Ishikawa (cell line): ENCODE measurements around the gene ZNF783.

ENCODE experiments used
- CEBPB ChIP-seq: IDR thresholded peaks from 2 replicates; pipeline ENCODE4 v1.6.1; 2012
- CREB1 ChIP-seq: IDR thresholded peaks from 2 replicates; pipeline ENCODE4 v1.6.1; 2012; ENCODE audit warnings: low read depth
- EGR1 ChIP-seq: IDR thresholded peaks from 2 replicates; pipeline ENCODE4 v1.6.1; 2012
- EP300 ChIP-seq: IDR thresholded peaks from 2 replicates; pipeline ENCODE4 v1.6.1; 2012; ENCODE audit warnings: borderline replicate concordance
- FOXM1 ChIP-seq: IDR thresholded peaks from 2 replicates; pipeline ENCODE4 v1.6.1; 2012; ENCODE audit warnings: low read depth, borderline replicate concordance
- NFIC ChIP-seq: IDR thresholded peaks from 2 replicates; pipeline ENCODE4 v1.6.1; 2012
- RAD21 ChIP-seq: IDR thresholded peaks from 2 replicates; pipeline ENCODE4 v1.6.1; 2012; ENCODE audit warnings: low read depth
- TAF1 ChIP-seq: IDR thresholded peaks from 2 replicates; pipeline ENCODE4 v1.6.1; 2012; ENCODE audit warnings: low read depth, mild to moderate bottlenecking
- TCF12 ChIP-seq: IDR thresholded peaks from 2 replicates; pipeline ENCODE4 v1.6.1; 2012; ENCODE audit warnings: low read depth
- TEAD4 ChIP-seq: IDR thresholded peaks from 2 replicates; pipeline ENCODE4 v1.6.1; 2012
- YY1 ChIP-seq: IDR thresholded peaks from 2 replicates; pipeline ENCODE4 v1.6.1; 2012; ENCODE audit warnings: low read depth
- ZBTB7A ChIP-seq: IDR thresholded peaks from 2 replicates; pipeline ENCODE4 v1.6.1; 2012; ENCODE audit warnings: low read depth
- TF ChIP-seq, protein P1 (sequence below): IDR thresholded peaks from 2 replicates; pipeline ENCODE4 v1.6.1; 2012; ENCODE audit warnings: low read depth, mild to moderate bottlenecking
- TF ChIP-seq, protein P2 (sequence below): IDR thresholded peaks from 2 replicates; pipeline ENCODE4 v1.6.1; 2012
- TF ChIP-seq, protein P3 (sequence below): IDR thresholded peaks from 2 replicates; pipeline ENCODE4 v1.6.1; 2012

The ZNF783 gene

DNA sequence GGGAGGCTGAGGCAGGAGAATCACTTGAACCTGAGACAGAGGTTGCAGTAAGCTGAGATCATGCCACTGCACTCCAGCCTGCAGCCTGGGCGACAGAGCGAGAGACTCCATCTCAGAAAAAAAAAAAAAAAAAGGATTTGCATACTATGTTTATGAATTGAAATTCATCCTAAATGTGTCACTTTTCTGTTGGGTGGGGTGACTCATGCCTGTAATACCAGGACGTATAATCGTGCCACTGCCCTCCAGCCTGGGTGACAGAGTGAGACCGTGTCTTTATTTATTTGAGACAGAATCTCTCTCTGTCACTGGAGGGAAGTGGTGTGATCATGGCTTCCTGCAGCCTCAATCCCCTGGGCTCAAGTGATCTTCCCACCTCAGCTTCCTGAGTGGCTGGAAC lies 16.8 kb upstream of the ZNF783 start:
- TF ChIP-seq CEBPB (no peak), TEAD4 (no peak), NFIC (no peak), TAF1 (no peak), EP300 (no peak), RAD21 (no peak), YY1 (no peak)
- TF ChIP-seq, protein P1, sequence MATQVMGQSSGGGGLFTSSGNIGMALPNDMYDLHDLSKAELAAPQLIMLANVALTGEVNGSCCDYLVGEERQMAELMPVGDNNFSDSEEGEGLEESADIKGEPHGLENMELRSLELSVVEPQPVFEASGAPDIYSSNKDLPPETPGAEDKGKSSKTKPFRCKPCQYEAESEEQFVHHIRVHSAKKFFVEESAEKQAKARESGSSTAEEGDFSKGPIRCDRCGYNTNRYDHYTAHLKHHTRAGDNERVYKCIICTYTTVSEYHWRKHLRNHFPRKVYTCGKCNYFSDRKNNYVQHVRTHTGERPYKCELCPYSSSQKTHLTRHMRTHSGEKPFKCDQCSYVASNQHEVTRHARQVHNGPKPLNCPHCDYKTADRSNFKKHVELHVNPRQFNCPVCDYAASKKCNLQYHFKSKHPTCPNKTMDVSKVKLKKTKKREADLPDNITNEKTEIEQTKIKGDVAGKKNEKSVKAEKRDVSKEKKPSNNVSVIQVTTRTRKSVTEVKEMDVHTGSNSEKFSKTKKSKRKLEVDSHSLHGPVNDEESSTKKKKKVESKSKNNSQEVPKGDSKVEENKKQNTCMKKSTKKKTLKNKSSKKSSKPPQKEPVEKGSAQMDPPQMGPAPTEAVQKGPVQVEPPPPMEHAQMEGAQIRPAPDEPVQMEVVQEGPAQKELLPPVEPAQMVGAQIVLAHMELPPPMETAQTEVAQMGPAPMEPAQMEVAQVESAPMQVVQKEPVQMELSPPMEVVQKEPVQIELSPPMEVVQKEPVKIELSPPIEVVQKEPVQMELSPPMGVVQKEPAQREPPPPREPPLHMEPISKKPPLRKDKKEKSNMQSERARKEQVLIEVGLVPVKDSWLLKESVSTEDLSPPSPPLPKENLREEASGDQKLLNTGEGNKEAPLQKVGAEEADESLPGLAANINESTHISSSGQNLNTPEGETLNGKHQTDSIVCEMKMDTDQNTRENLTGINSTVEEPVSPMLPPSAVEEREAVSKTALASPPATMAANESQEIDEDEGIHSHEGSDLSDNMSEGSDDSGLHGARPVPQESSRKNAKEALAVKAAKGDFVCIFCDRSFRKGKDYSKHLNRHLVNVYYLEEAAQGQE: no peak
- TF ChIP-seq, protein P2, sequence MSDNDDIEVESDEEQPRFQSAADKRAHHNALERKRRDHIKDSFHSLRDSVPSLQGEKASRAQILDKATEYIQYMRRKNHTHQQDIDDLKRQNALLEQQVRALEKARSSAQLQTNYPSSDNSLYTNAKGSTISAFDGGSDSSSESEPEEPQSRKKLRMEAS: no peak

DNA sequence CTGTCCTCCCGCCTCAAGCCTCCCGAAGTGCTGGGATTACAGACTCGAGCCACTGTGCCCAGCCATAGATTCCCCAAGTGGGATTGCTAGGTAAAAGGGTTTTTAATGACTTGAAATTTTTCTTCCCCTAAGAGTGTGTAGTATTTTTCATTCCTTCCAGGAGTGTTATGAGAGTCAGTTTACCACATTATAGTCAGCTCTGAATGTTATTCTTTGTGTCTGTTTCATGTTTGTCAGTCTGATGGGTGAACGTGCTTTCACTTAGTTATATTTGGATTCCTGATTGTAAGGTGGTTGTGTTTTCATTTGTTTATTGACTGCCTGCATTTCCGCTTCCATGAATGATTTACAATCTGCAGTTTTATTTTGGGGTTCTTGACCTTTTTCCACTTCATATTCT lies 16.3 kb upstream of the ZNF783 start:
- TF ChIP-seq EP300: no peak
- TF ChIP-seq, protein P1: no peak
- no peak for TF ChIP-seq ZBTB7A
- no peak for TF ChIP-seq NFIC
- TF ChIP-seq, protein P2: no peak
- no peak for TF ChIP-seq CREB1
- TF ChIP-seq CEBPB: no peak
- no peak for TF ChIP-seq TCF12
- no peak for TF ChIP-seq EGR1
- no peak for TF ChIP-seq TEAD4
- TF ChIP-seq YY1: no peak
- no peak for TF ChIP-seq TAF1
- TF ChIP-seq, protein P3, sequence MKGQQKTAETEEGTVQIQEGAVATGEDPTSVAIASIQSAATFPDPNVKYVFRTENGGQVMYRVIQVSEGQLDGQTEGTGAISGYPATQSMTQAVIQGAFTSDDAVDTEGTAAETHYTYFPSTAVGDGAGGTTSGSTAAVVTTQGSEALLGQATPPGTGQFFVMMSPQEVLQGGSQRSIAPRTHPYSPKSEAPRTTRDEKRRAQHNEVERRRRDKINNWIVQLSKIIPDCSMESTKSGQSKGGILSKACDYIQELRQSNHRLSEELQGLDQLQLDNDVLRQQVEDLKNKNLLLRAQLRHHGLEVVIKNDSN: no peak
- no peak for TF ChIP-seq FOXM1
- TF ChIP-seq RAD21: no peak

DNA sequence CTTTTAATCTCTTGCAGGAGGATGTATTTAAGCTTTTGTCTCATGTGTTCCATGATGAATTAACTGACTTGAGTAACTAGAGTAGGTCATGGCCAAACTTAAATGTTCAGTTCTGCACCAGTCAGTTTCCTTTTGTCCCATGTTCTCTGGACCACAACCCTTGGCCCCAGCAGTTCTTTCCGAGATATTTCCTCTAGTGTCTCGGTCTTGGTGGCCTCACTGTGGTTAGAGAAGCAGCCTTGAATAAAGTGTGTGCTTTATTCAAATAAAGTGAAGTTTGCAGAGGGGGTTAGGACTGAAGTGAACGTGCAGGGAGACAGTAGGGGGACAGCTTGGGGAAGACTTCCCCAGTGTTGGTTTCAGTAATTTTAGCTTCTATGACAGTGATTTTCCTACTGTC lies 13.2 kb upstream of the ZNF783 start:
- no peak for TF ChIP-seq YY1
- no peak for TF ChIP-seq ZBTB7A
- TF ChIP-seq FOXM1: no peak
- TF ChIP-seq, protein P1: no peak
- TF ChIP-seq NFIC: no peak
- TF ChIP-seq EP300: no peak
- no peak for TF ChIP-seq CEBPB
- TF ChIP-seq, protein P2: no peak
- no peak for TF ChIP-seq TEAD4
- no peak for TF ChIP-seq EGR1
- TF ChIP-seq RAD21: no peak
- no peak for TF ChIP-seq TAF1
- no peak for TF ChIP-seq TCF12
- no peak for TF ChIP-seq CREB1
- TF ChIP-seq, protein P3: no peak

DNA sequence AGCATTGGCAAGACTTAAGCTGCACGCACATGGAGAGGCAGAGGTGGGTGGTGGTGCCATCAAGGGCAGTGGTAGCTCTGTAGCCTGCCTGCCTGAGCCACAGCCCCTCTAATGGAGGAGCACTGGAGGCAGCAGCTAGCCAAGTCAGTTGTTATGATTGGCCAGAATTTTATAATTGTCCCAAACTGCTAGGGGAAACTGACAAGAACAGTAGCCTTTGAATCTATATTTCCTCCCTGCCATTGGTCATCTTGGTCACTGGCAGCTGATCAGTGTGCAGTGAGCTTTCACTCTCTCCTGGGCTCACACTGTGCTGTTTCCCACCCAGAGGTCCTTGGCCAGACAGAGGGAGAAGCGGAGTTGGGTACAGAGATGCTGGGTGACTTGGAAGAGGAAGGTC lies 9.6 kb upstream of the ZNF783 start:
- TF ChIP-seq EP300 (no peak), FOXM1 (no peak)
- TF ChIP-seq, protein P2: no peak
- TF ChIP-seq, protein P1: no peak
